Mesendoderm (in vitro differentiated cells): ENCODE results near the gene PCDH1.

ENCODE experiments used
- DNase-seq: peaks from one replicate; pipeline ENCODE4 v3.0.0; 2013
- H2AK5ac ChIP-seq: 2 replicates; pipeline ENCODE4 v1.6.1; 2013; ENCODE audit warnings: low read length, inconsistent platforms
- H2BK120ac ChIP-seq: 2 replicates; pipeline ENCODE4 v1.6.1; 2013; ENCODE audit warnings: low read depth, mild to moderate bottlenecking, low read length, moderate library complexity, mixed read lengths
- H2BK15ac ChIP-seq: replicated peaks from 2 replicates; pipeline ENCODE4 v1.6.1; 2013; ENCODE audit warnings: low read depth, mild to moderate bottlenecking, moderate library complexity
- H2BK5ac ChIP-seq: 2 replicates; pipeline ENCODE4 v1.6.1; 2013; ENCODE audit warnings: low read length, inconsistent platforms
- H3K18ac ChIP-seq: 2 replicates; pipeline ENCODE4 v1.6.1; 2013; ENCODE audit warnings: mild to moderate bottlenecking, low read length, mixed read lengths
- H3K23ac ChIP-seq: one replicate; pipeline ENCODE4 v1.6.1; 2013; ENCODE audit warnings: low read length
- H3K27ac ChIP-seq: 2 replicates; pipeline ENCODE4 v1.5.1; 2013; ENCODE audit warnings: low read depth, mild to moderate bottlenecking, inconsistent platforms, low read length, moderate library complexity
- H3K27me3 ChIP-seq: 2 replicates; pipeline ENCODE4 v1.6.1; 2013; ENCODE audit warnings: low read length, control low read depth, mild to moderate bottlenecking, inconsistent platforms; ENCODE audit not compliant: insufficient read depth, poor library complexity
- H3K36me3 ChIP-seq: 2 replicates; pipeline ENCODE4 v1.6.1; 2013; ENCODE audit warnings: low read length, inconsistent platforms; ENCODE audit not compliant: control insufficient read depth, insufficient read depth
- H3K4ac ChIP-seq: one replicate; pipeline ENCODE4 v1.6.1; 2013; ENCODE audit warnings: low read depth, mild to moderate bottlenecking, low read length, moderate library complexity
- H3K4me1 ChIP-seq: 2 replicates; pipeline ENCODE4 v1.6.1; 2013; ENCODE audit warnings: low read depth, low read length, inconsistent platforms; ENCODE audit not compliant: control insufficient read depth
- H3K4me2 ChIP-seq: 2 replicates; pipeline ENCODE4 v1.6.1; 2013; ENCODE audit warnings: low read length
- H3K4me3 ChIP-seq: 2 replicates; pipeline ENCODE4 v1.5.1; 2013; ENCODE audit warnings: mild to moderate bottlenecking, low read length
- H3K56ac ChIP-seq: one replicate; pipeline ENCODE4 v1.6.1; 2013; ENCODE audit warnings: low read length
- H3K79me1 ChIP-seq: 2 replicates; pipeline ENCODE4 v1.6.1; 2013; ENCODE audit warnings: low read length, inconsistent platforms
- H3K79me2 ChIP-seq: 2 replicates; pipeline ENCODE4 v1.6.1; 2013; ENCODE audit warnings: mild to moderate bottlenecking, low read length; ENCODE audit not compliant: control insufficient read depth, insufficient read depth
- H3K9ac ChIP-seq: 2 replicates; pipeline ENCODE4 v1.6.1; 2013; ENCODE audit warnings: low read length, inconsistent platforms
- H4K5ac ChIP-seq: one replicate; pipeline ENCODE4 v1.6.1; 2013; ENCODE audit warnings: low read length
- H4K8ac ChIP-seq: one replicate; pipeline ENCODE4 v1.6.1; 2013; ENCODE audit warnings: low read depth, mild to moderate bottlenecking, control low read depth, low read length, moderate library complexity
- WGBS: extraction: QIAGEN DNeasy Blood & Tissue Kit; methylation state at CpG from one replicate; pipeline ENCODE4 v1.1.7; 2013; ENCODE audit warnings: low lambda C conversion rate, missing lambda C conversion rate; ENCODE audit not compliant: insufficient coverage; ENCODE audit errors: extremely low coverage; 5-methylcytosine and 5-hydroxymethylcytosine counted together

Gene PCDH1

GRCh38 chr5:141870871-141871270 lies 7.3 kb downstream of the PCDH1 start:
- no peak overlapping the region for H3K27ac ChIP-seq
- no CpG with 5 or more reads among the region's 4 CpGs for WGBS

GRCh38 chr5:141870228-141870627 lies 8.0 kb downstream of the PCDH1 start:
- Histone ChIP-seq H3K18ac (no peak overlapping the region), H3K4me3 (no peak overlapping the region), H2BK5ac (no peak overlapping the region), H2BK120ac (no peak overlapping the region), H3K4me2 (no peak overlapping the region), H3K27ac (no peak overlapping the region), H3K27me3 (no peaks in the 10 kb centered on the region), H3K56ac (peak overlapping the region; percentile 50), H3K79me1 (peaks cover 26% of the 10 kb centered on the region), H3K4ac (no peak overlapping the region), H3K23ac (peak overlapping the region; percentile 9), H2BK15ac (no peak overlapping the region), H3K36me3 (peaks cover 4% of the 10 kb centered on the region), H4K5ac (no peak overlapping the region), H3K79me2 (peaks cover 38% of the 10 kb centered on the region), H2AK5ac (no peak overlapping the region), H3K4me1 (peaks cover 24% of the 10 kb centered on the region), H4K8ac (no peak overlapping the region), H3K9ac (no peak overlapping the region)
- DNase-seq, result no peak
- no CpG with 5 or more reads among the region's 5 CpGs for WGBS

More at GRCh38 chr5:141870871-141871270, 7.3 kb downstream of the PCDH1 start:
- Histone ChIP-seq H3K79me1 (peaks cover 26% of the 10 kb centered on the region), H2BK5ac (no peak overlapping the region), H2BK15ac (no peak overlapping the region), H3K4me3 (no peak overlapping the region), H3K4me2 (no peak overlapping the region), H3K36me3 (no peaks in the 10 kb centered on the region), H3K4ac (no peak overlapping the region), H3K56ac (peak overlapping the region; percentile 27), H3K23ac (no peak overlapping the region), H4K5ac (no peak overlapping the region), H3K27me3 (no peaks in the 10 kb centered on the region), H3K79me2 (peaks cover 42% of the 10 kb centered on the region), H4K8ac (no peak overlapping the region), H2AK5ac (no peak overlapping the region), H3K9ac (no peak overlapping the region), H2BK120ac (no peak overlapping the region), H3K18ac (no peak overlapping the region), H3K4me1 (peaks cover 27% of the 10 kb centered on the region)
- DNase-seq, result no peak

- Histone ChIP-seq H3K79me1 (peaks cover 25% of the 10 kb centered on the region), H3K27ac (no peak overlapping the region), H3K18ac (no peak overlapping the region), H3K79me2 (peaks cover 32% of the 10 kb centered on the region), H3K4me2 (no peak overlapping the region), H2BK5ac (no peak overlapping the region), H3K36me3 (peaks cover 4% of the 10 kb centered on the region), H2AK5ac (no peak overlapping the region), H3K56ac (no peak overlapping the region), H3K23ac (no peak overlapping the region), H4K5ac (no peak overlapping the region), H4K8ac (no peak overlapping the region), H3K27me3 (no peaks in the 10 kb centered on the region), H2BK15ac (no peak overlapping the region), H3K9ac (no peak overlapping the region), H3K4me1 (peaks cover 19% of the 10 kb centered on the region), H3K4me3 (no peak overlapping the region), H3K4ac (no peak overlapping the region), H2BK120ac (no peak overlapping the region)
- DNase-seq, result no peak
- WGBS, result no CpG with 5 or more reads among the region's 9 CpGs
These were observed 8.7 kb downstream of the PCDH1 start for GRCh38 chr5:141869514-141869913.

GRCh38 chr5:141869040-141869439 lies 9.2 kb downstream of the PCDH1 start:
- no peak for DNase-seq
- no peak overlapping the region for H3K9ac ChIP-seq
- no peak overlapping the region for H2BK120ac ChIP-seq
- no peak overlapping the region for H3K56ac ChIP-seq
- H3K18ac ChIP-seq, result no peak overlapping the region
- H3K4ac ChIP-seq, result no peak overlapping the region
- H3K23ac ChIP-seq, result no peak overlapping the region
- no peak overlapping the region for H3K4me3 ChIP-seq
- no peaks in the 10 kb centered on the region for H3K27me3 ChIP-seq
- H3K36me3 ChIP-seq, result peaks cover 4% of the 10 kb centered on the region
- no peak overlapping the region for H2BK5ac ChIP-seq
- peaks cover 25% of the 10 kb centered on the region for H3K79me1 ChIP-seq
- no peak overlapping the region for H4K5ac ChIP-seq
- no peak overlapping the region for H3K4me2 ChIP-seq
- WGBS, result no CpG with 5 or more reads among the region's 14 CpGs
- peaks cover 15% of the 10 kb centered on the region for H3K4me1 ChIP-seq
- no peak overlapping the region for H2AK5ac ChIP-seq
- H3K79me2 ChIP-seq, result peaks cover 28% of the 10 kb centered on the region
- no peak overlapping the region for H2BK15ac ChIP-seq
- no peak overlapping the region for H3K27ac ChIP-seq
- no peak overlapping the region for H4K8ac ChIP-seq

GRCh38 chr5:141868541-141868940 lies 9.7 kb downstream of the PCDH1 start:
- Histone ChIP-seq H3K23ac (no peak overlapping the region), H3K4me3 (no peak overlapping the region), H3K4ac (no peak overlapping the region), H3K56ac (no peak overlapping the region), H3K4me2 (no peak overlapping the region), H2AK5ac (no peak overlapping the region), H2BK120ac (no peak overlapping the region), H4K8ac (no peak overlapping the region), H3K27me3 (no peaks in the 10 kb centered on the region), H4K5ac (no peak overlapping the region), H3K79me2 (peaks cover 24% of the 10 kb centered on the region), H3K36me3 (peaks cover 4% of the 10 kb centered on the region), H3K18ac (no peak overlapping the region), H2BK5ac (no peak overlapping the region), H3K9ac (no peak overlapping the region), H3K27ac (no peak overlapping the region), H3K4me1 (peaks cover 14% of the 10 kb centered on the region), H3K79me1 (peaks cover 25% of the 10 kb centered on the region), H2BK15ac (no peak overlapping the region)
- no peak for DNase-seq
- no CpG with 5 or more reads among the region's 16 CpGs for WGBS

GRCh38 chr5:141867651-141868050 lies 10.6 kb downstream of the PCDH1 start:
- Histone ChIP-seq H3K4me2 (no peak overlapping the region), H3K9ac (no peak overlapping the region), H4K5ac (no peak overlapping the region), H4K8ac (no peak overlapping the region), H3K4ac (no peak overlapping the region), H3K4me3 (no peak overlapping the region), H3K18ac (no peak overlapping the region), H3K23ac (no peak overlapping the region), H3K56ac (no peak overlapping the region), H2AK5ac (no peak overlapping the region), H2BK120ac (no peak overlapping the region), H3K79me2 (peaks cover 24% of the 10 kb centered on the region), H2BK5ac (no peak overlapping the region), H3K27me3 (no peaks in the 10 kb centered on the region), H3K36me3 (peaks cover 4% of the 10 kb centered on the region), H3K79me1 (peaks cover 25% of the 10 kb centered on the region), H3K4me1 (peaks cover 12% of the 10 kb centered on the region), H2BK15ac (no peak overlapping the region), H3K27ac (no peak overlapping the region)
- no CpG with 5 or more reads among the region's 4 CpGs for WGBS
- DNase-seq, result no peak
